ENCODE data around the gene SLC35A3.
"Not testable (repeated sequence)": the region's sequence is repeated elsewhere in the genome, so short reads cannot be mapped to it uniquely, and the experiment has no call there.

The SLC35A3 gene

GRCh38 chr1:100036718-100037655, 67.2 kb downstream of the SLC35A3 start:
- DNase-seq = no peak

- DNase-seq = no peak
Measured at GRCh38 chr1:100037656-100037926, 67.8 kb downstream of the SLC35A3 start.

- peak; percentile 35 to 65 for DNase-seq
Measured at GRCh38 chr1:100037927-100038659, 68.3 kb downstream of the SLC35A3 start.

GRCh38 chr1:100038660-100039287, 69.0 kb downstream of the SLC35A3 start:
- DNase-seq = peak in 1 of 2 donors; percentile 64

- DNase-seq = no peak
Measured at GRCh38 chr1:100039591-100039990, 69.8 kb downstream of the SLC35A3 start.

DNA sequence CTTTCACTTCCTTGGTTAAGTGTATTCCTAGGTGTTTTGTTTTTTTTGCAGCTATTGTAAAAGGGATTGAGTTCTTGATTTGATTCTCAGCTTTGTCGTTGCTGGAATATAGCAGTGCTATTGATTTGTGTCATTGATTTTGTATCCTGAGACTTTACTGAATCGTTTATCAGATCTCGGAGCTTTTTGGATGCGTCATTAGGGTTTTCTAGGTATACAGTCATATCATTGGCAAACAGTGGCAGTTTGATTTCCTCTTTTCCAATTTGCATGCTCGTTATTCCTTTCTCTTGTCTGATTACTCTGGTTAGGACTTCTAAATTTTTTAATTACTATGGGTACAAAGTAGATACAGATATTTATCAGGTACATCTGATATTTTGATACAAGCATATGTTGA, 75.4 kb downstream of the SLC35A3 start:
- DNase-seq = no peak

DNA sequence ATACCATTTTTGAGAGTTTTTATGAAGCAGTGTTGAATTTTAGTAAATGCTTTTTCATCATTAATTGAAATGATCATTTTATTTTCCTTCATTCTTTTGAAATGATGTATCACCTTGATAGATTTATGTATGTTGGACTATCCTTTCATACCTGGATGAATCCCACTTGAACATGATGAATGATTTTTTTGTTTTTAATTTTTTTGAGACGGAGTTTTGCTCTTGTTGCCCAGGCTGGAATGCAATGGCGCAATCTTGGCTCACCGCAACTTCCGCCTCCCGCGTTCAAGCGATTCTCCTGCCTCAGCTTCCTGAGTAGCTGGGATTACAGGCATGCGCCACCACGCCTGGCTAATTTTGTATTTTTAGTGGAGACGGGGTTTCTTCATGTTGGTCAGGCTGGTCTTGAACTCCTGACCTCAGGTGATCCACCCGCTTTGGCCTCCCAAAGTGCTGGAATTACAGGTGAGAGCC, 77.5 kb downstream of the SLC35A3 start:
- DNase-seq = not testable (repeated sequence)

GRCh38 chr1:100050139-100050538, 80.3 kb downstream of the SLC35A3 start:
- DNase-seq = no peak

DNA sequence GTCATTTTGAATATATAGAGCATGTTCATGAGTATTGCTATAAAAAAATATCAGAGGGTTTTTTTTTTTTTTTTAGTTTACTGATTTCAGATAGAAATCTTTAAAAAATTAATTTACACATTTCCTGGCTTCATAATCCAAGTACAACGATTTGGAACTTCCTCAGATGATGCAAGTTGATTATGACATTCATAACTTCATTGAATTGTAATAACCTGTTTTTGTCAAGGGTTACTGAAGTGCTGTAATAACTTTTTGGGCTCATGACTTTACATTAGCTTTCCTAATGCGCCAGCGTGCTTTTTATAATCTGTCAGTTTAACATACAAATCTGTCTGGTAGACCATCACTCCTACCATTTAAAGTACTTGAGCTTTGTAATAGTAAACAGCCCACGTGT, 81.6 kb downstream of the SLC35A3 start:
- no peak for DNase-seq

DNA sequence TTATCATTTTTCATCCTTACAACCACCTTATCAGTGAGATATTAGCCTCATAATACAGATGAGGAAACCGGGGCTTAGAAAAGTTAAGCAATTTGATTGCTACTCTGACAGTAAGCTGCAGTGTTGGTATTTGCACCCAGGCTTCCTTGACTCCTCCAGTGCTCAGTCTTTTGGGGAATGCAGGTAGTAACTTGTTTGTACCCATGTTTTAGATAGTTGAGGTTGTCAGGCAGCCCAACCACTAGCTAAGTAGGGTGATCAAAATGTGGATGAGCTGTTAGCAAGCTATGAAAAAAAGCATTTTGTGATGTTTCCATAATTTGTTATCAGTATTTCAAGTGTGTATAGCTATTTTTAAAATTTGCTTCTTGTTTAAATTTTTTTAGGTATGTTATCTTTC, 82.1 kb downstream of the SLC35A3 start:
- DNase-seq = no peak

DNA sequence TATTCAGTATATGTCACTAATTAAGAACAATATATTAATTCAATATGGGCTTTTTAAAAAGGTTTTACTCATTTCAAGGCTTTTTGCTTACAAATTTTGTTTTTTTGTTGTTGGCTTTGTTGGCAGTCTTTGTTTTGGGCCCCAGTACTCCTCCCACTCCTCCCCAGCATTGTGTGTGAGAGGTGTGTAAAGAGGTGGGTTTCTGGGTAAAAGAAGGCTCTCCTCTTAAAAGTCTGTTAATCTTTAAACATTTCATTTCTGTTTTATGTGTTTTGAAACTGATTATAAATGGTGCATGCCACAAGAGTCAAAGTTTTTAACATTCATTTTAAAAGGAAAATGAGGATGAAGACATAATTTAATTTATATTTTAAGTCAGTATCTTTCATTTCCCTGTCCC, 83.3 kb downstream of the SLC35A3 start:
- no peak for DNase-seq

DNA sequence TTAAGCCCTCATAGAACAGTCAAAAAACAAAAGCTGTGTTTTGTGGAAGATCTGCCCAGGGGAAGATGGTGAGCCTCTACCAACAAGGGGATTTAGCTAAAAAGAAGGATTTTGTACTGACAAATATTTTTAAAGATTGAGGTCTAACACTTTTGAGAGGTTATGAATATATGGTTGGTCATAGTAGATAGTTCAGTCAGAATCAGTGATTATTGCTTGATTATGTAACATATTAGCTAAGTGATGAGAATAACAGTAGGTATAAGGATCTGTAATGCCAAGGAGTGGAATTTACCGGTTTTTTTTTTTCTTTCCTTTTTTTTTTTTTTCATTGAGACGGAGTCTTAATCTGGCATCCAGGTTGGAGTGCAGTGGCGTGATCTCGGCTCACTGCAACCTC, 83.9 kb downstream of the SLC35A3 start:
- no peak for DNase-seq

DNA sequence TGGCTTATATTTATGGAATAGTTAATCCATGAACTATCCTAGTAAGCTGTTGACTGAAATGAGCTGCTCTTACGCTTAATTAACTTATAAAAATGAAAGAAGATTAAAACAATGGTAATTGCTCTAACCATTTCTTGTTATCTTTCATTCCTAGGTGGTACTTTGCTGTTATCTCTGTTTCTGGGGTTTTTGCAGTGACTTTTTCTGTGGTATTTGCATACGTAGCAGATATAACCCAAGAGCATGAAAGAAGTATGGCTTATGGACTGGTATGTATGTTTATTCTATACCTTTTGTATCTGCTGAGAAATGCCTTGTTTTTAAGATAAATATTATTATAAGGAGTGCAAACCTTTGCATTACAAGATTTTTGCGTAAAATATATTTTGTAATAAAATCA, 91.9 kb downstream of the SLC35A3 start:
- DNase-seq = no peak

GRCh38 chr1:100065183-100065968, 95.6 kb downstream of the SLC35A3 start:
- DNase-seq = no peak

DNA sequence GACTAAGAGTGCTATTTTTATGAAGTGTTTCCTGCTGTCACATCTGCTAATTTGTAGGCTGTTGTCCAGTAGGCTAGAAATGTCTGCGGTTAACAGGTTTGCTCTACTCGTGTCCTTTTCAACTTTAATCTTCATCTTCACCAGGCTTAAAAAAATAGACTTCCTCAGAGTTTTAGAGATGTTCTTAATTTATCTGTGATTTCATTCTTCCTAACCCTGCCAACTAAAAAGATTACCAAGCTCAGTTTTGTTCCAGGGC, 96.1 kb downstream of the SLC35A3 start:
- no peak for DNase-seq

- no peak for DNase-seq
Measured at GRCh38 chr1:100070201-100070939, 100.6 kb downstream of the SLC35A3 start.

GRCh38 chr1:100073531-100073930, 103.7 kb downstream of the SLC35A3 start:
- DNase-seq = no peak

GRCh38 chr1:100074604-100075395, 105.0 kb downstream of the SLC35A3 start:
- DNase-seq = no peak

DNA sequence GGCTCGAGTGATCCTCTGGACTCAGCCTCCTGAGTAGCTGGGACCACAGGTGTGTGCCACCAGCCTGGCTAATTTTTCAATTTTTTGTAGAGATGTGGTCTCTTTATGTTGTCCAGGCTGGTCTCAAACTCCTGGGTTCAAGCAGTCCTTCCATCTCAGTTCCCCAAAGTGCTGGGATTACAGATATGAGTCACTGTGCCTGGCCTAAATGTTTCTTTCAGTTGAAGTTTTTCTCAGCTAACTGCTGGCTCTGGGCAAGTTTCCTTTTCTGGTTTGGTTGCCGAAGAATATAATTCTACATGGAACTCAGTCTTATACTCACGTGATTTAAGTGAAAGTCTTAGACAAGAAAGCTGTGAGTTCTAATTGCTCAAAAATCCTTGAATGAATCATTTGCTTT, 106.0 kb downstream of the SLC35A3 start:
- DNase-seq = no peak

DNA sequence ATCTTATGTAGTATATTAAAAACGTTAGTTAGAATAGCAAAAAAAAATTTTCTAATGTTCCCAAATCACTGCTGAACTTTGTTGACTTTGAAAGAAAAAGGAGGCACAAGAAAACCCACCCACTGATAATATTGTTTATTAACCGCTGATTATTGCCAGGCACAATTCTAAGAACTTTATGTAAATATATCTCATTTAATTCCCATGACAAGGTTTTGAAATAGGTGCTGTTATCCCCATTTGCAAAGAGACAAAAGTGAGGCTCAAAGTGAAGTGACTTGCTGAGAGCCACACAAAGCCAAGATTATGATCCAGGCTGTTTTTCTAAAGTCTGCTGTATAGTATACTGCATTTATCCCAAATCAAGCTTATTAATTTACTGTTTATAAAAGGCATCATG, 106.5 kb downstream of the SLC35A3 start:
- DNase-seq = no peak

DNA sequence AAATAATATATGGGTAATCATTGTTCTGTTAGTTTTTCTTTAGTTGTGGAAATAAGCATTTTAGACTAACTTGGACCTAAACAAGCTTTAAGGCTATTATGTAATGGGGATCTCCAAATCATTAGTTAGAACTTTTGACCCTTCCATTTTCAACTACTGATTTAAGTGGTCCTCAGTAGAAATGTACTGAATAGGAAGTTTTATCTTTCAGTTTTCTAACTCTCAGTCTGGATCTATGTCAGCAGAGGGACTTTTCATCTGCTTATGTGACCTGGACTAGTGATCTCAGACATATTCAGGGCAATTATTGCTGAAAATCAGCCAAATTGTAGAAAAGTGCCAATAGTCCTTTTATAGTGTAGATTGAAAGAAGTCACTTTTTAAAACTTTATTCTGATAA, 106.9 kb downstream of the SLC35A3 start:
- no peak for DNase-seq

DNA sequence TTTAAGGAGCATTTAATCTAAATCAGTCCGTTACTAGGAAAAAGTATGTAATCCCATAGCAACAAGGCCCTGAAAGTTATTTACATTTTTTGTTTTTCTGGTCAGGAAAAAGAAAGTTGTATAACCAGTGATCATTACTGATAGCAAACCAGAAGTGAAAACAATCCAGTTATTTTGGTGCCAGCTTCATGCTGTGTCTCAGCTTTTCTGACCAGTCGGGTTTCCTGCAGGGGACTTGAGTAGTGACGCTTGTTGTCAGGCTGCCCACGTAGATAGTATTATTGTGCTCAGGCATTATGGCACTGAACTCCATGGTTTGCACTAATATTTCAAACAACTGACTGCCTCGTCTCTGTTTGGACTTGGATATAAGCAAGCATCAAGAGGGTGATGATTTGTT, 107.7 kb downstream of the SLC35A3 start:
- no peak for DNase-seq
